Measurements from ENCODE around the gene CSK.
"Not testable (repeated sequence)": the region's sequence is repeated elsewhere in the genome, so short reads cannot be mapped to it uniquely, and the experiment has no call there.

Gene CSK

GRCh38 chr15:74770211-74770903, 11.5 kb upstream of the CSK start:
- DNase-seq (ENCODE audit: low read depth, low spot score), result no peak

GRCh38 chr15:74773329-74773728, 8.6 kb upstream of the CSK start:
- DNase-seq (ENCODE audit: low read depth, low spot score), result no peak

GRCh38 chr15:74773731-74774252, 8.1 kb upstream of the CSK start:
- DNase-seq (ENCODE audit: low read depth, low spot score), result no peak

- no peak for DNase-seq (ENCODE audit: low read depth, low spot score)
Measured at GRCh38 chr15:74775132-74775562, 6.7 kb upstream of the CSK start.

- no peak for DNase-seq (ENCODE audit: low read depth, low spot score)
Measured at GRCh38 chr15:74775894-74776293, 6.0 kb upstream of the CSK start.

- no peak for DNase-seq (ENCODE audit: low read depth, low spot score)
Measured at GRCh38 chr15:74776821-74777768, 4.8 kb upstream of the CSK start.

GRCh38 chr15:74777769-74778598, 3.9 kb upstream of the CSK start:
- DNase-seq (ENCODE audit: low read depth, low spot score), result no peak

- DNase-seq (ENCODE audit: low read depth, low spot score), result no peak
Measured at GRCh38 chr15:74778599-74778970, 3.3 kb upstream of the CSK start.

- no peak for DNase-seq (ENCODE audit: low read depth, low spot score)
Measured at GRCh38 chr15:74779162-74779648, 2.7 kb upstream of the CSK start.

GRCh38 chr15:74780523-74781430, 1.1 kb upstream of the CSK start:
- DNase-seq (ENCODE audit: low read depth, low spot score), result no peak

GRCh38 chr15:74782259-74783071, 585 bp downstream of the CSK start:
- no peak for DNase-seq (ENCODE audit: low read depth, low spot score)

GRCh38 chr15:74783072-74783807, 1.4 kb downstream of the CSK start:
- no peak for DNase-seq (ENCODE audit: low read depth, low spot score)

GRCh38 chr15:74783808-74784175, 1.9 kb downstream of the CSK start:
- DNase-seq (ENCODE audit: low read depth, low spot score), result no peak

GRCh38 chr15:74784426-74785193, 2.7 kb downstream of the CSK start:
- DNase-seq (ENCODE audit: low read depth, low spot score), result no peak

GRCh38 chr15:74785194-74786032, 3.5 kb downstream of the CSK start:
- DNase-seq (ENCODE audit: low read depth, low spot score), result no peak

- not testable (repeated sequence) for DNase-seq (ENCODE audit: low read depth, low spot score)
Measured at GRCh38 chr15:74786081-74786480, 4.2 kb downstream of the CSK start.

- DNase-seq (ENCODE audit: low read depth, low spot score), result no peak
Measured at GRCh38 chr15:74786551-74787165, 4.8 kb downstream of the CSK start.
